ENCODE measurements around the gene CITED2.
"Not testable (repeated sequence)": the region's sequence is repeated elsewhere in the genome, so short reads cannot be mapped to it uniquely, and the experiment has no call there.

The CITED2 gene

GRCh38 chr6:139374357-139375225 is at the start of gene CITED2:
Gene CITED2, minus strand, starts transcription at chr6:139374648. Its CDS starts 704 bp downstream, at chr6:139373944.
- peak; percentile 96 to 97 for DNase-seq (ENCODE audit: low read depth in 2 of 2)

- DNase-seq (ENCODE audit: low read depth in 2 of 2): no peak
These were observed 48.7 kb upstream of the CITED2 start for GRCh38 chr6:139423037-139423703.

- no peak for DNase-seq (ENCODE audit: low read depth in 2 of 2)
These were observed 47.9 kb upstream of the CITED2 start for GRCh38 chr6:139422105-139423036.

- DNase-seq (ENCODE audit: low read depth in 2 of 2): no peak
These were observed 44.2 kb upstream of the CITED2 start for GRCh38 chr6:139418481-139419132.

GRCh38 chr6:139416146-139416545 is 41.7 kb upstream of the CITED2 start:
- no peak for DNase-seq (ENCODE audit: low read depth in 2 of 2)

GRCh38 chr6:139415365-139415764 is 40.9 kb upstream of the CITED2 start:
- no peak for DNase-seq (ENCODE audit: low read depth in 2 of 2)

GRCh38 chr6:139412103-139412502 is 37.7 kb upstream of the CITED2 start:
- not testable (repeated sequence) for DNase-seq (ENCODE audit: low read depth in 2 of 2)

- peak; percentile 61 to 65 for DNase-seq (ENCODE audit: low read depth in 2 of 2)
These were observed 34.6 kb upstream of the CITED2 start for GRCh38 chr6:139409026-139409425.

- DNase-seq (ENCODE audit: low read depth in 2 of 2): peak; percentile 92 to 93
These were observed 33.3 kb upstream of the CITED2 start for GRCh38 chr6:139407718-139408222.

- DNase-seq (ENCODE audit: low read depth in 2 of 2): no peak
These were observed 32.3 kb upstream of the CITED2 start for GRCh38 chr6:139406577-139407343.

GRCh38 chr6:139402876-139403386 is 28.5 kb upstream of the CITED2 start:
- DNase-seq (ENCODE audit: low read depth in 2 of 2): peak; percentile 66 to 67

GRCh38 chr6:139398658-139399057 is 24.2 kb upstream of the CITED2 start:
- DNase-seq (ENCODE audit: low read depth in 2 of 2): no peak

GRCh38 chr6:139395891-139396301 is 21.4 kb upstream of the CITED2 start:
- no peak for DNase-seq (ENCODE audit: low read depth in 2 of 2)

GRCh38 chr6:139395371-139395770 is 20.9 kb upstream of the CITED2 start:
- DNase-seq (ENCODE audit: low read depth in 2 of 2): no peak

GRCh38 chr6:139394027-139394649 is 19.7 kb upstream of the CITED2 start:
- no peak for DNase-seq (ENCODE audit: low read depth in 2 of 2)

GRCh38 chr6:139392794-139393193 is 18.3 kb upstream of the CITED2 start:
- DNase-seq (ENCODE audit: low read depth in 2 of 2): no peak

- DNase-seq (ENCODE audit: low read depth in 2 of 2): no peak
These were observed 17.3 kb upstream of the CITED2 start for GRCh38 chr6:139391709-139392108.

- DNase-seq (ENCODE audit: low read depth in 2 of 2): no peak
These were observed 16.0 kb upstream of the CITED2 start for GRCh38 chr6:139390447-139390846.

- DNase-seq (ENCODE audit: low read depth in 2 of 2): no peak
These were observed 13.9 kb upstream of the CITED2 start for GRCh38 chr6:139388384-139388783.

- no peak for DNase-seq (ENCODE audit: low read depth in 2 of 2)
These were observed 12.0 kb upstream of the CITED2 start for GRCh38 chr6:139386404-139386803.
